K562 (cell line): Measurements from ENCODE around the gene ARPC4. TPM values are rescaled to one million over a fixed set of nuclear protein-coding genes. Genes with fewer than 3 reads are reported as not detected.

ENCODE experiments used
- ATF4 ChIP-seq: fragments of 450-650 bp; formaldehyde crosslinking; IDR thresholded peaks from 2 replicates; pipeline ENCODE4 v1.4.0; 2022; ENCODE audit warnings: mild to moderate bottlenecking, moderate library complexity
- ATF7 ChIP-seq: fragments of 450-650 bp; IDR thresholded peaks from 2 replicates; pipeline ENCODE4 v1.7.1; 2014; ENCODE audit warnings: mild to moderate bottlenecking, moderate library complexity
- BRF2 ChIP-seq: IDR thresholded peaks from 3 replicates; pipeline ENCODE4 v1.6.1; 2011; ENCODE audit warnings: borderline replicate concordance, mild to moderate bottlenecking; ENCODE audit not compliant: insufficient read length, insufficient read depth
- CBX2 ChIP-seq: fragments of 200-600 bp; sonication (generic); IDR thresholded peaks from one replicate; pipeline ENCODE4 v1.6.1; 2012; ENCODE audit warnings: mild to moderate bottlenecking, low read length, inconsistent platforms; ENCODE audit not compliant: insufficient read depth, poor library complexity, severe bottlenecking
- DPF2 ChIP-seq: fragments of 450-650 bp; IDR thresholded peaks from 2 replicates; pipeline ENCODE4 v1.6.1; 2016
- FOS ChIP-seq: IDR thresholded peaks from 3 replicates; pipeline ENCODE4 v1.6.1; 2011; ENCODE audit not compliant: insufficient read length; ENCODE audit errors: extremely low read depth
- HOMEZ ChIP-seq: fragments of 250-450 bp; sonication (Bioruptor Pico); IDR thresholded peaks from 2 replicates; pipeline ENCODE4 v1.4.0; 2020; ENCODE audit warnings: mild to moderate bottlenecking, moderate library complexity
- KDM1A ChIP-seq, 2 experiments: fragments of 450-650 bp; IDR thresholded peaks; 2 replicates each; pipeline ENCODE4 v1.6.1; 2016; ENCODE audit warnings: mild to moderate bottlenecking in 2 of 2
- KDM4B ChIP-seq, 2 experiments: fragments of 450-650 bp in 1 of 2; sonication (generic) in 1 of 2; IDR thresholded peaks; 2 replicates each; pipeline ENCODE4 v1.6.1; 2016 to 2017; ENCODE audit warnings: borderline replicate concordance in 2 of 2, antibody characterized with exemption in 1 of 2, low read depth in 1 of 2, mild to moderate bottlenecking in 1 of 2
- MED1 ChIP-seq: sonication (generic); formaldehyde crosslinking; IDR thresholded peaks from 2 replicates; pipeline ENCODE4 v1.8.1; 2023; ENCODE audit warnings: missing genetic modification reagents, borderline replicate concordance
- NR3C1 ChIP-seq: sonication (generic); formaldehyde crosslinking; IDR thresholded peaks from 2 replicates; pipeline ENCODE4 v1.8.1; 2022; ENCODE audit warnings: missing genetic modification reagents
- POLR2H ChIP-seq: IDR thresholded peaks from 2 replicates; pipeline ENCODE4 v1.6.1; 2016; ENCODE audit warnings: missing genetic modification characterization, low read depth, mild to moderate bottlenecking, control low read depth, missing compliant biosample characterization, moderate library complexity
- STAT6 ChIP-seq: sonication (generic); formaldehyde crosslinking; IDR thresholded peaks from 2 replicates; pipeline ENCODE4 v1.8.1; 2023; ENCODE audit warnings: mild to moderate bottlenecking, missing genetic modification reagents
- THAP12 ChIP-seq: fragments of 250-450 bp; sonication (Bioruptor Pico); IDR thresholded peaks from 2 replicates; pipeline ENCODE4 v1.9.0; 2021; ENCODE audit warnings: mild to moderate bottlenecking, inconsistent platforms
- ZFP91 ChIP-seq: sonication (generic); formaldehyde crosslinking; IDR thresholded peaks from 2 replicates; pipeline ENCODE4 v1.8.0; 2022; ENCODE audit warnings: mild to moderate bottlenecking, missing genetic modification reagents
- ZNF217 ChIP-seq: sonication (generic); formaldehyde crosslinking; IDR thresholded peaks from 2 replicates; pipeline ENCODE4 v1.8.0; 2022; ENCODE audit warnings: mild to moderate bottlenecking, missing genetic modification reagents
- ZSCAN32 ChIP-seq: fragments of 450-650 bp; formaldehyde crosslinking; IDR thresholded peaks from 2 replicates; pipeline ENCODE4 v1.4.0; 2020; ENCODE audit warnings: mild to moderate bottlenecking, moderate library complexity
- polyA plus RNA-seq, 8 experiments: library from polyadenylated mRNA; depleted of rRNA in 4 of 8; stranded (reverse) in 5 of 8; unstranded in 3 of 8; fragments of >200 nt; fragmentation: Nextera tagmentation in 2 of 8; fragmentation: Illumina TruSeq in 1 of 8; extraction: Ambion mirVana in 2 of 8; extraction: Trizol in 1 of 8; gene quantifications; 2 replicates each; pipeline versions ENCODE4 v1.2.1 to v1.2.3, GENCODE V29; 2011 to 2014; ENCODE audit warnings: inconsistent platforms in 1 of 8, missing spikeins in 1 of 8
- total RNA-seq, 7 experiments: library from RNA; depleted of rRNA in 6 of 7; stranded (reverse); fragments of >200 nt in 6 of 7; fragmentation: Illumina TruSeq in 2 of 7; extraction: Trizol in 2 of 7; gene quantifications; 2 replicates each; pipeline versions ENCODE4 v1.2.1 to v1.2.3, GENCODE V29; 2011 to 2021; ENCODE audit warnings: low replicate concordance in 1 of 7

ARPC4 gene
- total and polyA plus RNA-seq, 9 of the 15 experiments (the other 6 are each of a cell fraction or from before 2014, with no cell fraction given) = 20.1 to 153 (median 119) TPM

GRCh38 chr3:9843715-9844438, 51.0 kb downstream of the ARPC4 start, which contains the start of gene RPUSD3 (continued):
- TF ChIP-seq HOMEZ (CRISPR knock-in tag) (no peak), POLR2H (tag) (peak; percentile 78), THAP12 (CRISPR knock-in tag) (peak; percentile 51; the same call in 1 of the 2 replicates), KDM1A (IDR thresholded peaks at IDR 0.05) (no peak), STAT6 (CRISPR knock-in tag) (peak; percentile 23; the same call in 1 of the 2 replicates), BRF2 (no peak), FOS (peak; percentile 90), ATF7 (peak; percentile 53), ZFP91 (CRISPR knock-in tag) (no peak), CBX2 (no peak), NR3C1 (CRISPR knock-in tag) (no peak), ATF4 (CRISPR knock-in tag) (no peak), ZSCAN32 (CRISPR knock-in tag) (no peak), DPF2 (peak; percentile 67), MED1 (CRISPR knock-in tag) (no peak), KDM4B (IDR thresholded peaks at IDR 0.05; ENCODE audit: borderline replicate concordance in 2 of 2, low read depth in 1 of 2) (no peak), ZNF217 (CRISPR knock-in tag) (no peak)
